Stimulated activated naive CD8-positive, alpha-beta T cell treated with anti-CD3 and anti-CD28 coated beads, Interleukin-15, Interleukin-2, amounts not matched to agents 100 U/mL and 50 U/mL, for 24 hours (primary cell): ENCODE data around the gene DRGX.

Experiments
- ATAC-seq: fragments of 150-1000 bp; cut with Tn5 transposase; one replicate; pipeline ENCODE4 v1.10.0; 2021
- DNase-seq: peaks from one replicate; pipeline ENCODE4 v3.0.0; 2021

DRGX gene

DNA sequence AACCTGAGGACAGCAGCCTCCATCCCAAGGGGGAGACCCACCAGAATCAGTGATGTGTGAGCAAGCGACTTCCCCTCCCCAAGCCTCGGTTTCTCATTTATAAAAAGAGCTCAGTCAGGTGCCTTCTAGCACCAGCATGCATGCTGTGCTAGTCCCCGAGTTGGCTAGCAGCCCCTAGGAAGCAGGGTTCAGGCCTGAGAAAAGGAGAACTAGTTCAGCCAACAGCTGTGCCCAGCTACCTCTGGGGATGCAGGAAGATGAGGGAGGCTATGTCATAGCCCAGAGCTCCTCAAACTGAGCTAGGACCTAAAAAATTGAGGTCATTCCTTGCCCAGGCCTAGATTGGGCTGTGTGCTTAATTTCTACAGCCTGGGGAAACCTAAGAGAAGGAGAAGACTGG lies 13.7 kb downstream of the DRGX start:
- ATAC-seq (no peak), DNase-seq (no peak)

DNA sequence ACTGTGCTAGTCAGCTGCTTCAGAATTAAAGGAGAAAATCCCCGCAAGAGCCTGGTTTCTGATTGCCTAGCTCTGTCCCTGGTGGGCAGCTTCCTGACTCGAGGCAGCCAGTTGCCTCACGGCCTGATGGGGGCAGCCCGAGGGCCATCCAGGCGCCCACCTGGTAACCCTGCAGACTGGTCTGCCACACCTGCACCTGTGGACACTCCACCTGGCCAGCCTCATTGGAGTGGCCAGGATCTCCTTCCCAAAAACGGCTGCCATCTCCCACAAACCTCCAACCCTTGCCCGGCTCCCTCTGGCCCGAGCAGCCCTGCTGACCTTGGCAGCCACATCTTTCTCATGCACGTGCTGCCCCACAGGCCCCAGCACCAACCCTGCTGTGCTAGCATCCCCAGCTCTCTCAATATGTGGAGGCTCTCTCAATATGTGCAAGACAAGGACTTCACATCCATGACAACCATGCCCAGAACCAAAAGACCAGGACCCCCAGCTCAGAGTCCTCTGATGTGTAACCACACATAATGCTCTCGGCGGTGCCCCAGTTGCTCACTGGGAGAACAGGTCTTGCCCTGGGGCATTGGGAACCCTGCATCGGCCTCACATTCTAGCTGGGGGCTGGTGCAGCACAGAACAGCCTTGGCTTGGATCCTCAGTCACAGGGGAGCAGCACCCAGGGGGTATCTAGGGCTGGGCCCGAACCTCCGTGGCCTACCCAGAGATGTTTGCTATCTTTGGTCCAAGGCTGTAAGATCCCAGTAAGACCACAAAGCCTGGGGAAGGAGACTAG lies 14.6 kb downstream of the DRGX start:
- ATAC-seq (no peak), DNase-seq (no peak)

DNA sequence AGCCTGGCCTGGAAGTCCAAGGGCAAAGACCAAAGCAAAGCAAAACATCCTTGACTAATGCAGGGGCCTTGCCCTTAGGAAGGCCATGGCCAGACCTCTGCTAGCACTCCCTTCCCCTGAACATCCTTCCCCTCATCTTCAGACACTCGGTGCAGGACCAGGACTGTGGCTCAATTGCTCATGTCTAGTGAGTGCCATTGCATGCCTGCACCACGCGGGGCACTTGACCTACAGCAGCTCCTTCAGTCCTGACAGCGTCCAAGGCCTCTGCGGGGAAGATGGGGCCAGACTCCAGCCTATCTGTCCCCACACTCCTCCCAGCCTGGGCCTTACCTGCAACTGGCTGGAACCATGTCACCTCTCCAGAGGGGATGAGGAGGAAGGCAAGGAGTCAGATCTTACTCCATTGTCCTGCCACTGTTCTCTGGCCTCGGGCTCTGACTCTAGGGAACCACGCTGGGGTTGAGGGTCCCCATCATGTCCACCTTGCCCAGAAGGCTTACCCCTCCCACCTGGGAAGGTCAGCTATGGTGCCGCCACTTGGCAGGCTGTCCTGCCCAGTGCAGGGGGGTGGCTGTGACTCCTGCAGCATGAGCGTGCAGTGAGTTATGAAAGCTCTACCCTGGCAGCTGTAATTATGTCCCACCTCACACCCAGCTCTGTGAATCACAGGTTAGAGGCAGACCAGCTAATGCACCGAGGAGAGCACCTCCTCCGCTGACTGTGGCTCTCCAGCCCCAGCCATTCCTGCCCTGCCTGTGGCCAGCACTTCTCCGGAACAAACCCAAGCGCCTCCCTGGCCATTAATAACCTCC lies 16.1 kb downstream of the DRGX start:
- DNase-seq = no peak
- ATAC-seq = no peak

DNA sequence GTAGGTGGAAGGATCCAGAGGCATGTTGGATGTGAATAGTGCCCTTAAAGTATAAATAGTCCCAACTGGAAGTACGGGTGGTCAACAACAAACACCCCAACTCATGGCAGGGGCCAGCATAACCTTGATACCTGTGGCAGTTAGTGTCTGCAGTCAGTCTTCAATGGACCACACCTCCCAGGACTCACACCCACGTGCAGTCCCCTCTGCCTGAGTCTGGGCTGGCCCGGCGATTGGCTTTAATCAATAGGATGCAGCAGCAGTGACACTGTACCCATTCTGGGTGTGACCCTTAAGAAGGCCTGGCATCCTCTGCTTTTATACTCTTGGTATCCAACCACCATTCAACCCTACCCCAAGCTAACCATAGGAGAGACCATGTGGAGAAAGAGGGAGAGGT lies 18.6 kb downstream of the DRGX start:
- DNase-seq (no peak), ATAC-seq (no peak)

DNA sequence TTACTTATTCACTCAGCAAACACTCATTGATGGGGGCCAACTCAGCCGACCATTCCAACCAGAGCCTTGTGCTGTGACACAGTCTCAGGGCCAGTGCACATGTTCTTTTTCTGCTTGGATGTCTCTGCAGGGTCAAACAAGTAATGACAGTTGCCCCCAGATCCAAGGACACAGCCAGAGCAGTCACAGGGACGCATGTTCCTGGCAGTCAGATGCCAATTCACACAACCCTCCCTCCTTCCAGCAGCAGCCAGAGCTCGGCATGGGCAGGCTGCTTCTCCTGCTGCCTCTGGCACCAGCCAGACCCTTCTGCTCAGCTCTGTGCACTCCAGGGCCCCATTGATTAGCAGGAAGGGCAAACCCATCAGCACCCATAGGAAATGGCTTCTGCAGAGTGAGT lies 20.3 kb downstream of the DRGX start:
- DNase-seq (no peak), ATAC-seq (no peak)

DNA sequence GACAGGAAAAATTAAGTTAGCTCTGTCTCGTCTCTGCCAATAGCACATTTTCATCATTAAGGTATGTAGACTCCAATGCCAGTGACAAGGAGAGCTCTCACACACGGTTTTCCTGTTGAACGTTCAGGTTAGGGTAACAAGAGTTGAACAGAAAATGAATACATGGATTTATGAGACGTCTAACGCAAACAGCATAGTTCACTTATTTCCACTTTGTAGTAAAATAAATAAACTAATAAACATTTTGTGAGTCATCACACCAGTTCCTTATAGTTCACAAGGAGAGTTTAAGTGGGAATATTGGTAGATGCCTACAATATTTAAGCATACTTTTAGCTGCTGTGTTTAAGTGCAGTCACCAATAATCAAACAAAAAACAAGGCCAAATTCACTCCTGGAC lies 21.1 kb downstream of the DRGX start:
- no peak for DNase-seq
- ATAC-seq = no peak

DNA sequence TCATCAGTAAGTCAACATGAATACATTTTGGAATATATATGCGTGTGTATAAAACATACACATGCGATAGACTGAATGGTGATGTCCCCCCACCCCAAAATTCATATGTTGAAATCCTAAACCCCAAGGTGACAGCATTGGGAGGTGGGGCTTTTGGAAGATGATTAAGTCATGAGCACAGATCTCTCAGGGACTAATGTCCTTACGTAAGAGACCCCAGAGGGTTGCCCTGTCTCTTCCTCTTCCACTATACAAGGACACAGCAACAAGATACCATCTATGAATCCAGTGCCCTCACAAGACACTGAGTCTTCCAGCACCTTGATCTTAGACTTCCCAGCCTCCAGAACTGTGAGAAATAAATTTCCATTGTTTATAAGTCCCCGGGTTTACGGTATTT lies 22.5 kb downstream of the DRGX start:
- DNase-seq (no peak), ATAC-seq (no peak)

DNA sequence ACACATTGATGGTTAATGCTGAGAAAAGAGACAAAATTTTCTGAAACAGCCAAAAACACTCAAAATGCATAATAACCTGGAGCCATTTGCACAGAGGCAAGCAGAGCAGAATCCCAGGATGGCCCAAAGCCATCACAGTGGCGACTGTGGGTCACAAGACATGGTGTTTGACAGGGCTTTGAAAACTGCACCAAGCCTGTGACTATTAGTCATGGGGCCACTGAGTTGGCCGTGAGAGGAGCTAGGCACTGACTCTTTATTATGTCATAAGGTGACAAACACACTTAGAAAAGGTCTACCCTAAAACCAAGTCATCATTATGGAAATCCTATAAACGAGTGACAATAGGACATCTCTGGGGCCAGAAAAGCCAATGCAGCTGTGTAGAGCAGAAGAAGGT lies 23.9 kb downstream of the DRGX start:
- DNase-seq (no peak), ATAC-seq (no peak)

DNA sequence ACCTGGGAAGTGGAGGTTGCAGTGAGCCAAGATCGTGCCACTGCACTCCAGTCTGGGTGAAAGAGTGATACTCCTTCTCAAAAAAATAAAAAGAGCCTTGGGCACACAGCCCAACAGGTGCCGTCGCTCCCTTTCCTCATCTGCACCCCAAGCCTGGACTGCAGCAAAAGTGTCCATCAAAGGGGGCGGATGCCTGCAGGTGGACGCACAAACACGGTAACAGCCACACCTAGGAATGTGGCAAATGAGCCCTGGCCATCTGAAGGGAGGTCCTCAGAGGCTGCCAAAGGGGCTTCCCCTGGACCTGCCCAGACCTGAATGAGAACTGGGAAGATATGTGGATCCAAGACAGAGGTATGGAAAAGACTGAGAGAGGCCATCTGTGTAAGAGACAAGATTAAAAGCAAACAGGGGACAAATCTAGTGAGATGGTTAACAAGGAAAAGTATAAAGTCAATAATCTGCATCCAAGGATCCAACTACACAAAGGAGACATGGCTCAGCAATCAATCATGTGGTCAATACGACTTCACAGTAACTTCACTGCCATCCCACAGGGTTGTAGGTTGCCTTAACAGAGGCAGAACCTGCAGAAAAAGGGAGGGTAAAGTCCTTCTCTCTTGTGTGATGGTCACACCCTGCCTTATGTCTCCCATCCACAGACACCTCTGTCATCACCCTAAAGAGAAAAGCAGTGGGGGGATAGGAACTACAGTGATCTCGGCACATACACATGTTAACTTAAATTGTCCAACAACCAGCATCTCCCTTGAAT lies 25.4 kb downstream of the DRGX start:
- no peak for DNase-seq
- ATAC-seq = no peak

DNA sequence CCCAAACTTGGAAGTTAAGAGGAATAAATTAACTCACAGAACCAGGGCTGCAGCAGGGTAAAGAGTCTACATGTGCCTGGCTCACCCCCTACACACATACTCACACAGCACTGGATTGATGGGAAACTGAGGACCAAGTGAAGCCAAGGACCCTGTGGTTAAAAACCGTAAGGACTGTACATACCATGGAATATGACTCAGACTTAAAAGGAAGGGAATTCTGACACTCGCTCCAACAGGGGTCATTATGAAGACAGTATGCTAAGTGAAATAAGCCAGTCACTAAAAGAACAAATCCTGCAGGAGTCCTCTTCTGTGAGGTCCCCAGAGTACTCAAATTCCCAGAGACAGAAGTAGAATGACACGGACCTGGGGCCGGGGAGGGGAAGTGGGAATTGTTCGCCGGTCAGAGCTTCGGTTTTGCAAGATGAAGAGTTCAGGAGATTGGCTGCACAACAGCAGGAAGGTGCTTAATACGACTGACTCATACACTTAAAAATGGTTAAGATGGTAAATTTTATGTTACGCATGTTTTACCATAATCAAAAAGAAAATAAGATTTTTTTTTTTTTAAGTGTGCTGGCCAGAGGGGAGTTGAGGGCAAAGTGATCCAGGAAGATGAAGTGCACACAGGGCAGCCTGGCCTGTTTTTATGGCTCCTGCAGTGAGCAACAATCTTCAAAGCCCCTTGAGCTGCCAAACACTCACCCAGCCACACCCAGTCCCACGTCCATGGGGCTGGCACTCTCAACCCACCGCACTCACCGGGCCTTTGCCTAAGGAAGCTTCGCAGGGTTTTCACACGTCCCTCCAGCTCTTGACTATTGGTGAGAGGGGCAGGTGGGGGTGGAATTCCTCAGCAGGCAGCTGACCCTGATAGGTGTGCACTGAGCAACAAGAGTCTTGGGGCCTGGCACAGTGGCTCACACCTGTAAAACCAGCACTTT lies 26.4 kb downstream of the DRGX start:
- no peak for DNase-seq
- ATAC-seq = no peak

DNA sequence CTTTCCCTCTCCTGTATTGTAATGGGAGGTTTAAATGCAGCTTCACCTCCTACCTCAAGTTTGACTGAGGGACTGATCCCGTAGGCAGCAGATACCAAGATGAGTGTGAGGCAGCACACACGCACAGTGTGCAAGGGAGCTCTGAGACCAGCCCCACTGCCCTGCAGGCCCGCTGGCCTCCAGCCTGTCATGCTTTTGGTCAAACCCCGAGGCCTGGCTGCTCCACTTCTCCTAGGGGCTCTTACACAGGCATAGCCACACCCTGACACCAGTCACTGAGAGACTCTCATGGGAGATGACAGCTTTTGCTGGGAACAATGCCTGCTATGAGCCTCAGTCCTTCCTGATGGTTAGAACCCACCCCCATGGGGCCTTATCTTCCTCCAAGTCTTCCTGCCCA lies 27.6 kb downstream of the DRGX start:
- no peak for ATAC-seq
- DNase-seq = no peak

DNA sequence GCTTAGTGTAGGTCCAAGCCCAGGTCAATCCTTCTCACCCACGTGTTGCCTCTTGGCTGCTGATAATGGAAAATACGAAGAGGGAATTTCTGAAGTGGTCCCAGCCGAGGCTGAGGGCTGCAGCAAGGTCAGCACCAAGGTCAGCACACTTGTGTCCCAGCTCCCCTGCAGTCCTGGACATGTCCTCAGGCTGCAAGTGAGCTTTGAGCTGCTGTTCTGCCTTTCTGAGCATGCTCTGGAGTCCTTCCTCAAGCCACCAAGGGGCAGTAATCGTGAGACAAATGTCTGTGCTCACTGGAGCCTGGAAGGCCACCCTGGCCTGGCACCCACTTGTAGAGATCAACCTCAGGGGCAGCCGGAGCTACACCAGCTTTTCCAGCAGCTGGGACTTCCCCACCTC lies 28.3 kb downstream of the DRGX start:
- ATAC-seq = no peak
- no peak for DNase-seq

DNA sequence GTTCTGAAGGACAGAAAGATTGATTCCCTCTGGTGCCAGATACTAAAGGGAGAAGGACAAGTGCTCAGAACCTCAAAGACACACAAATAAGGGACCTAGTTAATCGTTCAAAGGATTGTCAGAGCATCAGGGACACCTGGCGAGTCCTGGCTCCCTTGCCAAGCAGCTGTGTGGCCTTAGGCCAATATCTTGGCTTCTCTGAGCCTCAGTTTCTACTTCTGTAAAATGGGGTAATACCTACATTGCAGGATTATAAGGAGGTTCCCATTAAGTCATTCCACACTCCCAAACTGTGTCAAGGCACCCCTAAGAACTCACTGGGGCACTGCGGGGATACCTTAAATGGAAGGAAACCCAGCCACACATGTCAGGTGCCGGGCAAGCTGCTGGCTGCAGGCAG lies 29.4 kb downstream of the DRGX start:
- ATAC-seq (no peak), DNase-seq (no peak)

DNA sequence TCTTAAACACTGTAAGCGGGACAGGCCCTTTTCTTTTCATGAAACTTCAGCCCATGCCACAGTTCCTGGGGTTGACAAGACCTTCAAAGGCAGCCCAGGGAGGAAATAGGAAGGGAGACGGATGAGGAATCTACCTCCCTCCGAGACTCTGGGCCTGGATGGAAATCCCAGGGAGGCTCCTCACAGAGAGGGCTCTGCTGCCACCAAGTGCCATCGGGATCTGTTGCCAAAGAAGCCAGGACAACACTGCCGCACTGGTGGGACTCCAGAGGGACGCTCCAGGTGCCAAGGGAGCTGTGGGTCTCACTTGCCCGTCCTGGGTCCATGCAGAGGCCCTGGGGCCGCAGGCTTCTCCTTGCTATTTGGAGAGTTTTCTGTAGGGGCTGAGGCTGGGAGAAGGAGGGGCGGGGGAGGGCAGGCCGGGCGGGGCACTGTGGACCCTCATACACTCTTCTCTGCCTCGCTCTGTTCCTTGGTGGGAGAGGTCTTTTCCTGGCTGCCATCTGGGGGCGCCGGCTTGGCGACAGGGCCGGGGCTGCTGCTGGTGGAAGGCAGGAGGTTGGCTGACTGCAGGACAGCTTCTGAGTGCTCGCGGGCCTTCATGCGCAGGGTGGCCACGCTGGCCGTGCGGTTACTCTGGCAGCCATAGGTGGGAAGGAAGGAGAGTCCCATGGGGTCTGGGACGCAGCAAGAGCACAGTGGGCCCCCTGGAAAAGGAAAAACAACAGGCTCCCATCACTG lies 30.0 kb downstream of the DRGX start:
- ATAC-seq (no peak), DNase-seq (no peak)

DNA sequence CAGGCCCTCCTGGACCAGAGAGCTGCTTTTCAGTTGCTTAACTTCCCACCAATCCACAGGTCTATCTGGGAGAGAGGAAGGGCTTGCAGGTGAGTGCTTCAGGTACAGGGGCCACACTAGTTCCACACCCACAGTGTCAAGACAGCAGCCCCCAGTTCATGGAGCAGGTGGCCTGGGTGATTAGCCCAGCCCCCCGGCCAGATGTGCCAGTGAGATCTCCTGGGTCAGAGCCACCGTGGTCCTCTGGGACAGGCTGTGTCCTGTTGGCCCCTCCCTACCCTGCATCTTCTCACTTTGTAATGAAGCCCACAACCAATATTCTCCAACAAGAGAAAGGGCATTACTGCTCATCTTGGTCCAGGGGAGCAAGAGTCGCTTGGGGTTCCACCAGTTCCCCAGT lies 30.6 kb downstream of the DRGX start:
- ATAC-seq (no peak), DNase-seq (no peak)

DNA sequence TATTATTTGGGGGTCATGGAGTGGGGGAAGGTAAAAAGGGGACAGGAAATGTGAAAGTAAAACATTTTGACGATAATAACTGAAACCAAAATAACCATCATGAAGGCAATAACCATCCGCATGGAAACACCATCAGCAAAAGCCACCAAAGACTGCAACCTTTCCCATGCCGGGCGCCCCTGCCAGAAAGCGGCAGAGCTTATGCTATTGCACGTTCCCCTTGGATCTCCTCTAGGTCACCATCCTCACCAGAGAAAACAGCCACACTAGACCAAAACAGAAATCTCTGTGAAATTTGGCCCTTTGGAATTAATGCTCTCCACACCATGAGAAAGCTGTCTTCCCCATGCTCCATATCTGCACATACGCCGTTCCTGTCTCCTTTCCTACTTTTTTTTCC lies 31.1 kb downstream of the DRGX start:
- DNase-seq (no peak), ATAC-seq (no peak)

DNA sequence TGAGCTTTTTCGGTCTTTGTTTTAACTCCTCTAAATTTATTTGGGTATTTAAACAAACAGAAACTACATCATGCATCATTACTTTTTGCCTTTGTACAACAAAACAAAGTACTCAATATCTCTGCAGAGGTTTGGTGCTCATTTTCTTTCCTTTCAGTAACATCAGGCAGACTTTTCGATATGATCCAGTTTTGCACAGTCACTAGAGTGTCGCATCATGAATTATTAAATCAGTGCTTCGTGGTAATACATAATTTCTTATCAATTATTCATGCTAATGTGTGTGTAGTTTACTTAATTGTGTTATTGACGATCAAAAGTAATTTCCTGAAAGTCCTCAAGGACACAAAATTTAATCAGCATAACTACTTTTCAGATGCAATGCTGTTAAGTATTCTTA lies 31.8 kb downstream of the DRGX start:
- ATAC-seq = no peak
- no peak for DNase-seq

DNA sequence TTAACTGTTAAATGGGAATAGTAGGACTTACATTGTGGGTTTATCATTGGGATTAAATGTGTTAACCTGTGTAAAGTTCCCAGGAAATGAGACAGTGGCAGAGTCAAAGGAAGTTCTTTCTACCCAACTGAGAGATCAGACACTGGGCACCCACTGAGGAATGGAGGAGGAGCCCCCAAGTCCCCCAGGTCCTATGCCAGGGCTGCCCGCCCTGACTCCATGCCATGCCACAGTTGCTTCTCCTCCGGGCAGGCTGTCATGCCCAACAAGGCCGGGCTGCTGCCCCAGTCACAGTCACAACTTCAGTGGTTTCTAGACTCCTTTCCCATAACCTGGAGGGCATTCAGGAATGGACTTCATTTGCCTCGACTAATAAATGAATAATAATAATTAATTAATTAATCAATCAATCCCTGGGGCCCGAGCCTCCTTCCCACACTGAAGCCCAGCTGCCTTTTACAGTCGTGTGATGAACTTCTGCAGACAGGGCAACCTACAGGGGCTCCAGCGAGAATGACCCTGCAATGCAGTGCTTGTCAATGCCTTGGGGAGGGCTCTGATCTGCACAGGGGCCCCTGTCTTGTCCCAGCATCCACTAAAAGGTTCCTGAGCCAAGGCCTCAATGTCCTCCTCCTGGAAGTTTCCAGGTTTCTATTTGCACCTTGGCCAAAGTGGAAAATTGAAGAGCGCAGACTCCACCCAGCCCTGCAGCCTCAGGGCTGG lies 32.4 kb downstream of the DRGX start:
- ATAC-seq = no peak
- no peak for DNase-seq

DNA sequence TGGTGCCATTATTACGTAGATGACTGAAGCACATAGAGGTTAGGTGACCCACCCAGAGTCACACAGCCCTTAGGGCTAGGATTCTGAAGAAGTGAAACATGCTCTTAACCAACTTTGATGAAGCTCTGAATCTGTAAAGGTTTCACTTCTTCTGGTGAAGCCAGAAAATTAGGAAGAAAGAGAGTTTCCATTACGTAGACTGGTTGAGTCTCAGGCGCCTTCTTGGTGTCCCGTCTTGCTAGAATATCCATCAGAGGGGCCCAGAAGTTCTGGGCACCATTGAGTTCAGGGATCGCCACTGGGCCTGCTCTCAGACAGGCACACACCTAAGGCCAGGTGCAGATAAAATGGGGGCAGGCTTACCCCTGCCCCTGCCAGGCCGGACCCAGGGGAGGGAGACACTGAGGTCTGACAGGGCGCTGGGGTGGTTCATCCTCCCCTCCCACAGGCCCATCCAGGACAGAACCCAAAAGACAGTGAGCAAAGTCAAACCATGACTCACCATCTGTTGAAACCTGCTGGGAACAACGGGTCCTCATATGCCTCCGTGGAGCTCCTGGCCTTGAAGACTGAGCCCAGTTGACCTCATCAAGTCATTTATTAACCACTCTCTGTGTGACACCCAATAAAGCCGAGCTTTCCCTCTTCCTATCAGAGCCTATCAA lies 33.2 kb downstream of the DRGX start:
- no peak for ATAC-seq
- DNase-seq = no peak
